Measurements from ENCODE around the gene RECQL5.

- TF ChIP-seq CTCF (optimal IDR thresholded peaks at IDR 0.05 in 1 of 3, IDR thresholded peaks at IDR 0.05 in 1 of 3, conservative IDR thresholded peaks at IDR 0.05 in 1 of 3; ENCODE audit: extremely low read depth in 1 of 3, insufficient read depth in 2 of 3, low read length in 3 of 3) (no peak), EZH2 (IDR thresholded peaks at IDR 0.05; ENCODE audit: low read length) (no peak)
Observed at GRCh38 chr17:75664099-75664549, 2.8 kb downstream of the RECQL5 start.
